ENCODE results near the gene ATAD3A.
"Not testable (repeated sequence)": the region's sequence is repeated elsewhere in the genome, so short reads cannot be mapped to it uniquely, and the experiment has no call there.

GRCh38 chr1:1494311-1494710 is 17.7 kb upstream of the ATAD3A start:
- not testable (repeated sequence) for TF ChIP-seq BACH2 (CRISPR knock-in tag; IDR thresholded peaks at IDR 0.05; ENCODE audit: borderline replicate concordance); GLIS3 (CRISPR knock-in tag; IDR thresholded peaks at IDR 0.05); ARNTL (CRISPR knock-in tag; IDR thresholded peaks at IDR 0.05; ENCODE audit: borderline replicate concordance, low read depth); PPARA (CRISPR knock-in tag; IDR thresholded peaks at IDR 0.05; ENCODE audit: borderline replicate concordance); OSR1 (CRISPR knock-in tag; IDR thresholded peaks at IDR 0.05); POU6F1 (CRISPR knock-in tag; IDR thresholded peaks at IDR 0.05; ENCODE audit: borderline replicate concordance, low read depth); CSDC2 (CRISPR knock-in tag; IDR thresholded peaks at IDR 0.05); ISL1 (CRISPR knock-in tag; IDR thresholded peaks at IDR 0.05)
